Tibial nerve (tissue), 3 donors: ENCODE measurements around the gene FAM168B.

ENCODE experiments used
- POLR2A ChIP-seq, 2 donors: fragments of 450-650 bp; IDR thresholded peaks; one replicate each; pipeline ENCODE4 v1.6.1; 2017; ENCODE audit warnings: antibody characterized with exemption in 2 of 2, mild to moderate bottlenecking in 2 of 2, moderate library complexity in 2 of 2
- TF ChIP-seq, protein P1 (sequence below), 5 experiments: fragments of 200-600 bp in 3 of 5; fragments of 450-650 bp in 2 of 5; sonication (generic) in 3 of 5; IDR thresholded peaks; one replicate each; pipeline ENCODE4 v1.5.1; 2016 to 2019; ENCODE audit warnings: antibody characterized with exemption in 5 of 5, mild to moderate bottlenecking in 3 of 5, moderate library complexity in 2 of 5

DNA sequence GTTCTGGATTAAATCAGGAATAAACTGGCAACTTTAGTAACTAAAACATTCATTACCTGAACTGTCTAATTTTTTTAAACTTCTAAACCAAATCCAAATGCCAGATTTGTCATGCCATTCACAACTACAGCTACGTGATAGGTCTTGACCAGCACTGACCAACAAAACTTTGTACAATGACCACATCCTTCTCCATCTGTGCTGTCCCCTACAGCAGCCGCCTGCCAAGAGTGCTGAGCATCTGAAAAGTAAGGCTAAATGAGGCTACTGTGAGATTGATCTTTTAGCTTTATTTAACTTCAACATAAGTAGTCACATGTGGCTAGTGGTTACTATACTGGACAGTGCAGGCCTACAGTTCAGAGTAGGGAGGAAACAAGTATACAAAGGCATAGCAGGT, 7.6 kb downstream of the FAM168B start:
- TF ChIP-seq, protein P1, sequence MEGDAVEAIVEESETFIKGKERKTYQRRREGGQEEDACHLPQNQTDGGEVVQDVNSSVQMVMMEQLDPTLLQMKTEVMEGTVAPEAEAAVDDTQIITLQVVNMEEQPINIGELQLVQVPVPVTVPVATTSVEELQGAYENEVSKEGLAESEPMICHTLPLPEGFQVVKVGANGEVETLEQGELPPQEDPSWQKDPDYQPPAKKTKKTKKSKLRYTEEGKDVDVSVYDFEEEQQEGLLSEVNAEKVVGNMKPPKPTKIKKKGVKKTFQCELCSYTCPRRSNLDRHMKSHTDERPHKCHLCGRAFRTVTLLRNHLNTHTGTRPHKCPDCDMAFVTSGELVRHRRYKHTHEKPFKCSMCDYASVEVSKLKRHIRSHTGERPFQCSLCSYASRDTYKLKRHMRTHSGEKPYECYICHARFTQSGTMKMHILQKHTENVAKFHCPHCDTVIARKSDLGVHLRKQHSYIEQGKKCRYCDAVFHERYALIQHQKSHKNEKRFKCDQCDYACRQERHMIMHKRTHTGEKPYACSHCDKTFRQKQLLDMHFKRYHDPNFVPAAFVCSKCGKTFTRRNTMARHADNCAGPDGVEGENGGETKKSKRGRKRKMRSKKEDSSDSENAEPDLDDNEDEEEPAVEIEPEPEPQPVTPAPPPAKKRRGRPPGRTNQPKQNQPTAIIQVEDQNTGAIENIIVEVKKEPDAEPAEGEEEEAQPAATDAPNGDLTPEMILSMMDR (IDR thresholded peaks at IDR 0.05), result no peak
- TF ChIP-seq POLR2A (IDR thresholded peaks at IDR 0.05), result no peak
